ENCODE data around the gene KRT75. TPM values are rescaled to one million over a fixed set of nuclear protein-coding genes. Genes with fewer than 3 reads are reported as not detected.

KRT75 gene
- total and polyA plus RNA-seq, 2 donors (not counting 3 experiments of a cell fraction or from before 2014, with no cell fraction given), result not detected

- Histone ChIP-seq H3K27ac (ENCODE audit: insufficient read depth, low read depth, low read length) (no peak overlapping the region), H3K4me2 (ENCODE audit: insufficient read depth, low read length) (no peak overlapping the region), H3K27me3 (ENCODE audit: control insufficient read depth in 2 of 2, insufficient read depth in 2 of 2, low read length in 2 of 2) (peaks cover 0 to 2% of the 10 kb centered on the region in 2 experiments), H3K9me3 (replicated peaks; ENCODE audit: control insufficient read depth, insufficient read depth, low read length) (no peaks in the 10 kb centered on the region), H3K79me2 (ENCODE audit: control insufficient read depth, insufficient read depth, low read length) (no peaks in the 10 kb centered on the region), H3K4me1 (ENCODE audit: control insufficient read depth, extremely low read depth, insufficient read depth, low read length) (no peaks in the 10 kb centered on the region), H3K9ac (replicated peaks; ENCODE audit: extremely low read depth, insufficient read depth, low read length) (no peak overlapping the region), H3K9me1 (replicated peaks; ENCODE audit: control insufficient read depth, extremely low read depth, insufficient read depth, low read length) (no peaks in the 10 kb centered on the region), H4K20me1 (replicated peaks; ENCODE audit: control insufficient read depth, extremely low read depth, insufficient read depth, low read length) (no peaks in the 10 kb centered on the region), H2AFZ (ENCODE audit: low read depth, low read length) (no peak overlapping the region), H3K36me3 (ENCODE audit: control insufficient read depth in 2 of 2, extremely low read depth in 1 of 2, insufficient read depth in 2 of 2, low read length in 2 of 2) (no peaks in the 10 kb centered on the region), H3K4me3 (replicated peaks in 1 of 3; ENCODE audit: insufficient read depth in 1 of 3, low read depth in 1 of 3, low read length in 3 of 3) (no peak overlapping the region)
- intact Hi-C loops (cut with micrococcal nuclease), result no loop called here
- TF ChIP-seq POLR2AphosphoS5 (IDR thresholded peaks at IDR 0.05; ENCODE audit: insufficient read depth, low read depth, low read length) (no peak), POLR2A (IDR thresholded peaks at IDR 0.05; ENCODE audit: low read depth, low read length) (no peak), GATA2 (IDR thresholded peaks at IDR 0.05; ENCODE audit: insufficient read depth, insufficient read length, low read depth, low read length) (no peak), MAX (IDR thresholded peaks at IDR 0.05; ENCODE audit: insufficient read depth, insufficient read length) (no peak), CTCF (IDR thresholded peaks at IDR 0.05; ENCODE audit: extremely low read depth in 1 of 2, insufficient read depth in 1 of 2, low read depth in 1 of 2, low read length in 2 of 2) (no peak), FOS (IDR thresholded peaks at IDR 0.05; ENCODE audit: borderline replicate concordance, insufficient read depth, low read length) (no peak), EZH2 (IDR thresholded peaks at IDR 0.05; ENCODE audit: borderline replicate concordance, low read depth, low read length, severe bottlenecking) (no peak), MYC (IDR thresholded peaks at IDR 0.05; ENCODE audit: low read depth, low read length) (no peak), JUN (IDR thresholded peaks at IDR 0.05; ENCODE audit: borderline replicate concordance, insufficient read depth, insufficient read length, low read depth) (no peak)
- POLR2A ChIA-PET, result no interaction called here
- no peak for DNase-seq (ENCODE audit: low read depth, low spot score)
- dilution Hi-C loops (cut with MboI; ENCODE audit: extremely low pct_ligation_motif_present, low sequenced_read_pairs), result no loop called here
- BruUV-seq (replicated peaks), result no TSS peak
- FAIRE-seq, result no peak
- CTCF ChIA-PET, result no interaction called here
These were observed 35.7 kb upstream of the KRT75 start for GRCh38 chr12:52469853-52470252.

Data from endothelial cell of umbilical vein (primary cell).